Measurements from ENCODE around the gene TJP3.
A peak's percentile ranks its signal among the peaks of the same experiment; 100 is the strongest.

The TJP3 gene

GRCh38 chr19:3782903-3783302 is 74.7 kb downstream of the TJP3 start:
- DNase-seq (ENCODE audit: low read depth in 2 of 2): no peak

- peak in 1 of 2 donors; percentile 46 for DNase-seq (ENCODE audit: low read depth in 2 of 2)
Measured at GRCh38 chr19:3783660-3784584, 75.7 kb downstream of the TJP3 start.

GRCh38 chr19:3784607-3785450 is 76.6 kb downstream of the TJP3 start:
- DNase-seq (ENCODE audit: low read depth in 2 of 2): no peak

DNA sequence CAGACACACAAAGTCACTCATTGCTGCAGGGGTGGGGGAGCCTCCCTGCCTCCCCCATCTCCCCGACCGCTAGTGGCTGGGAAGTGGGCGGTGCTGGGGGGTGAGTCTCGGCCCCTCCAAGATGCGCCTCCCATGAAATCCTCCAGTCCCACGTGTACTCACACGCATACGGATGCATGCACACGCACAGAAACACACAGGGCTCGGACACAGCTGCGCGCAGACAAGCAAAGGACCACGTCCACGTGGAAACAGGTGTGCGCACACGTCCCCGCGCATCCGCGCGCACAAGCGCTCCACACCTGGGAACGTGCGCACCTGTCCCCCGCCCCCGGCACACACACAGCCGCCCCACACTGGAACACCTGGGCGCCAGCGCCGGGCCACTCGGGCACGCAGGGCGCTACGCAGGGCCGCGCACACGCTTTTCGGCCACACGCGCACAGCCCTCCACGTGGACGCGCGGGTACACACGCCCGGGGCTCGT is 77.3 kb downstream of the TJP3 start:
- DNase-seq (ENCODE audit: low read depth in 2 of 2): peak in 1 of 2 donors; percentile 11

DNA sequence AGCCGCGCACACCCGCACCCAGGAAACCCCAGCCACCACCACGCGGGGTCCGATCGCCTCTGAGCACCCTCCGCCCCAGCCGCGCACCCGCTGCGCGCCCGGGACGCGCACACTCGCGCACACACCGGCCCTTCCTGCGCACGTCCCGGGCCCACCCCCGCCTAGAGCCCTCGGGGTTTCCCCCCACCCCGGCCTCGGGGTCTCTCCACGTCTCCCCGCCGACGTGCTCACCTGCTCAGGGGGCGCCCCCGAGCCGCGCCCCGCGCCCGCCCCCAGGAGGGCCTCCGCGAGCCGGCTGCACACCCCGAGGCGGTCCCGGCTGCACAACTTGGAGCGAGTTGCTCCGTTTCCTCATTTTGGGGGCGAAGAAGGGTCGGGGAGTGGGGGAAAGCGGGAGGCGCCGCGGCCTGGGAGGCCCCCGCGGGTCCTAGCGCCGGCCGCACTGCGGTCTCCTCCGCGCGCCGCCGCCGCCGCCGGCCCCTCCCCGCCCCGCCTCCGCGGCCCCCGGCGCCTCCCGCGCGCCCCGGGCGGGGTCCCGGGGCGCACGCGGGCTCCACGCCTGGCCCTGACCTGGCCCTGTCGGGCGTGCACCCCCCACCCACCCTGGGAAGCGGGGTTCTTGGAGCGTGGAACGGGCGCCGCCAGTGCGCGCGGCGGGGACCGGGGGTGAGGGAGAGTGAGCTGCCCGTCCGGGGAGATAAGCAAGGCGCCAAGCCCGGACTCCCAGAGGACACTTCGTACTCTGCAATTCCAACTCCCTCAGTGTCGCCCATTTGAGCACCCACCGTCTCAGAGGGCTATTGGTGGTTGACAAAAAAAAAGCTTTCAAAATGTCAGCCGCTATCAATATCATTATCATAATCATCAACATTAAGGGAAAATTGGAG is 78.0 kb downstream of the TJP3 start, which contains the start of gene MATK:
Gene MATK (minus strand): TSS at position 444 of the 887 bp plus-strand sequence. CDS start 1,246 bp downstream, outside the sequence.
- DNase-seq (ENCODE audit: low read depth in 2 of 2): peak in 1 of 2 donors; percentile 19

- DNase-seq (ENCODE audit: low read depth in 2 of 2): no peak
Measured at GRCh38 chr19:3788996-3789778, 81.0 kb downstream of the TJP3 start.

- DNase-seq (ENCODE audit: low read depth in 2 of 2): no peak
Measured at GRCh38 chr19:3790209-3790734, 82.1 kb downstream of the TJP3 start.

DNA sequence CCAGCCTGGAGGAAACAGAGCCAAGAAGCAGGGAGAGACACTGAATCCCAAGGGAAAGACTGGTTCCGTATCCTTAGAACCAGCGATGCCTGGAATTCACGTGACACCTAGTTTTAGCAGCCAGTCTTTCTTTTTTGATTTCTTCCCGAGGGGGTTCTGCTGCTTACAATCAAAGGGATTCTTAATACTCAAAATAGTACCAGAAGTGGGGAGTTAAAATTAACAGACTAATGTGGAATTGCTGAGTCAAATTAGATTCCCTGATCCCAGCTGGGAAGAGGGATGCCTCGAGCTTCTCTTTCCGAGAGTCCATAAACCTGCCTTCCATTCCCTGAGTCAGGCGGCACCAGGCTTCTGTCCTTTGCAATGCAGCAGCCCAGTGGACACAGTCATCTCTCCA is 82.8 kb downstream of the TJP3 start:
- no peak for DNase-seq (ENCODE audit: low read depth in 2 of 2)

DNA sequence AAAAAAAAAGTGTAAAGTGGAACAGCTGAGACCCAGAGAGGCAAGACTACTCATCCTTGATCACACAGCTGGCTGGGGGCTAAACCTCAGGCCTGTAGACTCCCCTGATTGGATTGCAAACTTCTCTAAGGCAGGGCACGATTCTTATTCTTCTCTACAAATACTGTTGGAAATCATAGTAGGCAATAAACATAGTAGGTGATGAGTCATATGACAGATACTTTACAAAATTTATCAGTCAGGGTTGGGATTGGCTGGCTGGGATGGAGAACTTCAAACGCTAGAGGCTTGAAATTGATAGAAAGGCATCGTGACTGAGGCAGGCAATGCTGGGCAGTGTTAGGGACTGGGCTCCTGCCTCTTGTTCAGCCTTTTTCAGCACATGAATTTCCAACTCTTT is 83.9 kb downstream of the TJP3 start:
- DNase-seq (ENCODE audit: low read depth in 2 of 2): no peak

GRCh38 chr19:3793799-3794198 is 85.6 kb downstream of the TJP3 start:
- no peak for DNase-seq (ENCODE audit: low read depth in 2 of 2)

DNA sequence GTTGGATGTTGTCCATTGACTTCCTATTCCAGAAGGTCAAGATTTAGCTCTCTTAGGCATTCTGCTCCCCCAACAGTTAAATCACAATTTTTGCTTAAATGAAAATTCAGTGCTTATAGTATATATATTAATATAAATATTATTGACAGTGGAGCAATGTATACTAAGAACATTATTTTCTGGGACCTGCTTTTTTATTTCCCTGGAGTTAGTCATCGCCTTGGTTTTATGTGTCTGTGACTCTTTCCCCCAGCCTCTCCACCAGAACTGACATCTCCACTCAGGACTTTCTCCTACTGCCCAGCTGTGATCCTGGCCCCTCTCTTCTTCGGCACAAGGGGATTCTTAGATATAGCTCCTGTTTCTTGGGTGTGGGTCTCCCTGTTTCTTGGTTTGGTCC is 88.2 kb downstream of the TJP3 start:
- DNase-seq (ENCODE audit: low read depth in 2 of 2): no peak

GRCh38 chr19:3798137-3798536 is 90.0 kb downstream of the TJP3 start:
- no peak for DNase-seq (ENCODE audit: low read depth in 2 of 2)
